ENCODE data around the gene MAP10.
"Not testable (repeated sequence)": the region's sequence is repeated elsewhere in the genome, so short reads cannot be mapped to it uniquely, and the experiment has no call there.

Gene MAP10

GRCh38 chr1:232780354-232780753 lies 24.9 kb upstream of the MAP10 start:
- TF ChIP-seq, protein P1, sequence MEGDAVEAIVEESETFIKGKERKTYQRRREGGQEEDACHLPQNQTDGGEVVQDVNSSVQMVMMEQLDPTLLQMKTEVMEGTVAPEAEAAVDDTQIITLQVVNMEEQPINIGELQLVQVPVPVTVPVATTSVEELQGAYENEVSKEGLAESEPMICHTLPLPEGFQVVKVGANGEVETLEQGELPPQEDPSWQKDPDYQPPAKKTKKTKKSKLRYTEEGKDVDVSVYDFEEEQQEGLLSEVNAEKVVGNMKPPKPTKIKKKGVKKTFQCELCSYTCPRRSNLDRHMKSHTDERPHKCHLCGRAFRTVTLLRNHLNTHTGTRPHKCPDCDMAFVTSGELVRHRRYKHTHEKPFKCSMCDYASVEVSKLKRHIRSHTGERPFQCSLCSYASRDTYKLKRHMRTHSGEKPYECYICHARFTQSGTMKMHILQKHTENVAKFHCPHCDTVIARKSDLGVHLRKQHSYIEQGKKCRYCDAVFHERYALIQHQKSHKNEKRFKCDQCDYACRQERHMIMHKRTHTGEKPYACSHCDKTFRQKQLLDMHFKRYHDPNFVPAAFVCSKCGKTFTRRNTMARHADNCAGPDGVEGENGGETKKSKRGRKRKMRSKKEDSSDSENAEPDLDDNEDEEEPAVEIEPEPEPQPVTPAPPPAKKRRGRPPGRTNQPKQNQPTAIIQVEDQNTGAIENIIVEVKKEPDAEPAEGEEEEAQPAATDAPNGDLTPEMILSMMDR (IDR thresholded peaks at IDR 0.05) = no peak
- no peak for DNase-seq
- no peaks in the 10 kb centered on the region for H3K4me1 ChIP-seq
- H3K27ac ChIP-seq = no peak overlapping the region
- H3K36me3 ChIP-seq = no peaks in the 10 kb centered on the region
- intact Hi-C loops (cut with DNase I; ENCODE audit: low total_unique reads) = no loop called here
- no peaks in the 10 kb centered on the region for H3K27me3 ChIP-seq
- no peak overlapping the region for H3K4me3 ChIP-seq
- no peaks in the 10 kb centered on the region for H3K9me3 ChIP-seq

DNA sequence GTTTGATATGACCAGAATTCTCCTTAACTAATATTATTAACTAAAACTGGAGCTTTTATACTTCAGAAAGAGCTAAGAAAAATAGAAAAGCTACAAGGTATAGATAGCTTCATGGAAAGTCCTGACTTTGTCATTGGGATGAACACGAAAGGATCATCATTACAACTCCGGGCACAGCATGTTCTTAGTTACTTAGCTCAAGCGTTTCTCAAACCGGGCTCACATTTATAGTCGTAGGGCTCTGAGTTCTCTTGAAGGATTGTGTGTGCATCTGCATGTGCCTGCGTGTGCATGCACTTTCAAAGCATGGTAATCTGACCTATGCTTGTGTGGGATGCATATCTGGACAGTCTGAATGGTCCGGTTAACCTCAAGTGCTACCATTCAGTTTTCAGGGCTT lies 20.4 kb upstream of the MAP10 start:
- no peak overlapping the region for H3K27ac ChIP-seq
- no peak for DNase-seq
- H3K36me3 ChIP-seq = no peaks in the 10 kb centered on the region
- H3K9me3 ChIP-seq = no peaks in the 10 kb centered on the region
- H3K4me3 ChIP-seq = no peak overlapping the region
- intact Hi-C loops (cut with DNase I; ENCODE audit: low total_unique reads) = no loop called here
- TF ChIP-seq, protein P1 (IDR thresholded peaks at IDR 0.05) = no peak
- H3K27me3 ChIP-seq = peaks cover 0 to 3% of the 10 kb centered on the region in 2 donors
- no peaks in the 10 kb centered on the region for H3K4me1 ChIP-seq

GRCh38 chr1:232785630-232786029 lies 19.6 kb upstream of the MAP10 start:
- DNase-seq; H3K36me3 ChIP-seq; H3K9me3 ChIP-seq; H3K4me1 ChIP-seq; H3K27ac ChIP-seq; H3K27me3 ChIP-seq; intact Hi-C loops (cut with DNase I; ENCODE audit: low total_unique reads); H3K4me3 ChIP-seq: not testable (repeated sequence)

DNA sequence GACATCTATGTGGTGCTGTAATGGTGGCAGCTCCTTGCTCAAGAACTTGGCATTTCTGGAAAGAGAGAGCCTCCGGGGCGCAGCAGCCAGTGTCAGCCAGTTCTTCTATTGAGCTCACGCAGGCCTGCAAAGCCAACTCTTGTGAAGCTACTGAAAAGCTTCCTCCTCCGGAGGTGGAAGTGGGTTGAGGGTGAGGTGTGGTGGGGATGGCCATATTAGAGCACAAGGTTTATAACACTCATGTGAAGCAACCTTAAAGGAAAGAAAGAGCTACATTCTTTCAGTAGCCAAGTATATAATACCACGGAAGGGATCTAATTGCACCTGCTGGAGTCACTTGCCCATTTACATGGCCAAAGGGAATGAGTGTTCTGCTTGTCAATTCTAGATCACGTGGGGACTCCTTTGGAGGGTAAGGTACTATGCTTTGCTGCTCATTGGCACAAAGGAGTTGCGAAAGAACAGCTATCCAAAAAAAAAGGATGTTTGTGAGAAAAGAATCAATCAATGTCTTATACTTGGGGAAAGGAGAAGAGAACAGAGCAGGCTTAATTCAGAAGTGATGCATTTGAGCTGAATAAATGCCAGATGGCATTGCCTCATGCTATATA lies 18.3 kb upstream of the MAP10 start:
- Histone ChIP-seq H3K4me1 (no peaks in the 10 kb centered on the region), H3K36me3 (no peaks in the 10 kb centered on the region), H3K27ac (no peak overlapping the region), H3K27me3 (peaks cover 0 to 3% of the 10 kb centered on the region in 2 donors), H3K4me3 (no peak overlapping the region), H3K9me3 (no peaks in the 10 kb centered on the region)
- DNase-seq = no peak
- TF ChIP-seq, protein P1 (IDR thresholded peaks at IDR 0.05) = no peak
- intact Hi-C loops (cut with DNase I; ENCODE audit: low total_unique reads) = no loop called here

GRCh38 chr1:232788235-232788872 lies 16.9 kb upstream of the MAP10 start:
- intact Hi-C loops (cut with DNase I; ENCODE audit: low total_unique reads) = no loop called here
- DNase-seq = no peak

DNA sequence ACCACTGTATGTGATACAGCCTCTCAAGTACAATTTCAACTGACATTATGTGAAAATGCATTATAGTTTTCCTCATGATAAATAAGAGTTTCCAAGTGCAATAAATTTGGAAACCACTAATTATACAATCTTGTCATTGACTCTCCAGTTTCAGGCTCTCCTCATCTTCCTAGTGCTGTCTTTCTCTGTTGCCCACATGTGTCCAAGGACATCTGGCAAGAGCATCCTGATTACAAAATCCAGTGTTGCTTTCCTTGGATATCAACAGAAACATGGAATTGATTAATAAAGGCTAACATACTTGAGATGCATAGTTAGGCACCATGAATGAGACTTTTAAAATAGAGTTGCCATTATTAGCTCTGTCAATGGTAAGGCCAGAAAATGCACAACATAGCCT lies 15.6 kb upstream of the MAP10 start:
- intact Hi-C loops (cut with DNase I; ENCODE audit: low total_unique reads) = no loop called here
- H3K4me3 ChIP-seq = no peak overlapping the region
- no peaks in the 10 kb centered on the region for H3K36me3 ChIP-seq
- peaks cover 0 to 3% of the 10 kb centered on the region in 2 donors for H3K27me3 ChIP-seq
- DNase-seq = no peak
- TF ChIP-seq, protein P1 (IDR thresholded peaks at IDR 0.05) = no peak
- H3K27ac ChIP-seq = no peak overlapping the region
- no peaks in the 10 kb centered on the region for H3K9me3 ChIP-seq
- H3K4me1 ChIP-seq = no peaks in the 10 kb centered on the region

More at GRCh38 chr1:232788235-232788872, 16.9 kb upstream of the MAP10 start:
- H3K36me3 ChIP-seq = no peaks in the 10 kb centered on the region
- TF ChIP-seq, protein P1 (IDR thresholded peaks at IDR 0.05) = no peak
- H3K9me3 ChIP-seq = no peaks in the 10 kb centered on the region
- no peaks in the 10 kb centered on the region for H3K4me1 ChIP-seq
- no peak overlapping the region for H3K4me3 ChIP-seq
- H3K27me3 ChIP-seq = peaks cover 0 to 3% of the 10 kb centered on the region in 2 donors
- H3K27ac ChIP-seq = no peak overlapping the region
